GM19455 (cell line): Measurements from ENCODE around the gene PLA2G1B.
"Not testable (repeated sequence)": the region's sequence is repeated elsewhere in the genome, so short reads cannot be mapped to it uniquely, and the experiment has no call there.

Source experiments
- ATAC-seq: cut with Tn5 transposase; IDR thresholded peaks from one replicate; pipeline ENCODE4 v1.9.1; 2021; ENCODE audit not compliant: unreplicated experiment

Gene PLA2G1B

GRCh38 chr12:120359128-120359527 is 31.5 kb upstream of the PLA2G1B start:
- no peak for ATAC-seq

- no peak for ATAC-seq
These were observed 31.0 kb upstream of the PLA2G1B start for GRCh38 chr12:120358412-120359100.

GRCh38 chr12:120357104-120357503 is 29.5 kb upstream of the PLA2G1B start:
- ATAC-seq: no peak

GRCh38 chr12:120356567-120357030 is 29.0 kb upstream of the PLA2G1B start:
- ATAC-seq: no peak

GRCh38 chr12:120353556-120354317 is 26.2 kb upstream of the PLA2G1B start:
- ATAC-seq: no peak

- ATAC-seq: no peak
These were observed 25.6 kb upstream of the PLA2G1B start for GRCh38 chr12:120353136-120353535.

- no peak for ATAC-seq
These were observed 24.5 kb upstream of the PLA2G1B start for GRCh38 chr12:120352117-120352516.

GRCh38 chr12:120350576-120351350 is 23.2 kb upstream of the PLA2G1B start:
- no peak for ATAC-seq

GRCh38 chr12:120347766-120348165 is 20.2 kb upstream of the PLA2G1B start:
- no peak for ATAC-seq

GRCh38 chr12:120346681-120347080 is 19.1 kb upstream of the PLA2G1B start:
- no peak for ATAC-seq

GRCh38 chr12:120346031-120346430 is 18.5 kb upstream of the PLA2G1B start:
- no peak for ATAC-seq

GRCh38 chr12:120343692-120344091 is 16.1 kb upstream of the PLA2G1B start:
- ATAC-seq: no peak

GRCh38 chr12:120343039-120343537 is 15.5 kb upstream of the PLA2G1B start:
- ATAC-seq: no peak

GRCh38 chr12:120342175-120343038 is 14.8 kb upstream of the PLA2G1B start:
- ATAC-seq: no peak

- no peak for ATAC-seq
These were observed 11.7 kb upstream of the PLA2G1B start for GRCh38 chr12:120339256-120339655.

GRCh38 chr12:120337730-120338129 is 10.2 kb upstream of the PLA2G1B start:
- ATAC-seq: no peak

GRCh38 chr12:120336392-120336791 is 8.8 kb upstream of the PLA2G1B start:
- not testable (repeated sequence) for ATAC-seq

- ATAC-seq: not testable (repeated sequence)
These were observed 7.9 kb upstream of the PLA2G1B start for GRCh38 chr12:120335447-120335846.

GRCh38 chr12:120332523-120332922 is 4.9 kb upstream of the PLA2G1B start:
- no peak for ATAC-seq

- no peak for ATAC-seq
These were observed 4.5 kb upstream of the PLA2G1B start for GRCh38 chr12:120332041-120332440.
